Measurements from ENCODE around the gene NCF4. TPM values are rescaled to one million over a fixed set of nuclear protein-coding genes. Genes with fewer than 3 reads are reported as not detected.

NCF4 gene
- total and polyA plus RNA-seq, 2 of the 4 experiments (the other 2 are of a cell fraction) = not detected

GRCh38 chr22:36850056-36850455 is 10.8 kb upstream of the NCF4 start:
- in situ Hi-C loops (cut with MboI; ENCODE audit: low sequenced_read_pairs) = no loop called here
- ATAC-seq (ENCODE audit: low read depth) = no peak

More at GRCh38 chr22:36850056-36850455, 10.8 kb upstream of the NCF4 start:
- H4K20me1 ChIP-seq (ENCODE audit: insufficient read depth, low read length) = no peaks in the 10 kb centered on the region
- H3K9ac ChIP-seq (ENCODE audit: low read depth, low read length) = no peak overlapping the region
- H2AFZ ChIP-seq (replicated peaks; ENCODE audit: low read length, poor library complexity) = no peak overlapping the region
- no peaks in the 10 kb centered on the region for H3K79me1 ChIP-seq (ENCODE audit: low read depth in 1 of 2, low read length in 2 of 2)
- H3K4me3 ChIP-seq (ENCODE audit: insufficient read depth, low read depth, low read length) = no peak overlapping the region
- no peak overlapping the region for H2BK20ac ChIP-seq (ENCODE audit: low read depth, low read length)
- H4K8ac ChIP-seq (ENCODE audit: low read depth in 2 of 2, low read length in 2 of 2) = no peak overlapping the region
- dilution Hi-C loops (cut with HindIII; ENCODE audit: low sequenced_read_pairs, unreplicated experiment) (no loop called here), intact Hi-C loops (cut with micrococcal nuclease) (no loop called here)
- no peak overlapping the region for H2AK9ac ChIP-seq (replicated peaks; ENCODE audit: low read depth, low read length, poor library complexity)
- H3K56ac ChIP-seq (ENCODE audit: extremely low read depth, insufficient read depth, low read length) = no peak overlapping the region
- no peak overlapping the region for H2BK120ac ChIP-seq (ENCODE audit: low read depth, low read length)
- no peaks in the 10 kb centered on the region for H3K9me1 ChIP-seq (ENCODE audit: insufficient read depth, low read length)
- ChIA-PET POLR2A (ENCODE audit: unreplicated experiment) (no interaction called here), CTCF (no interaction called here)
- H2BK15ac ChIP-seq (ENCODE audit: low read depth, low read length) = no peak overlapping the region
- no peak overlapping the region for H3K4ac ChIP-seq (ENCODE audit: low read depth, low read length)
- H3K9me3 ChIP-seq (ENCODE audit: control insufficient read depth, insufficient read depth, low read length) = peaks cover 2% of the 10 kb centered on the region
- no peak overlapping the region for H3K18ac ChIP-seq (ENCODE audit: low read depth, low read length)
- H2BK5ac ChIP-seq (ENCODE audit: low read depth, low read length, poor library complexity, severe bottlenecking) = no peak overlapping the region
- no peak overlapping the region for H2AK5ac ChIP-seq (ENCODE audit: low read depth, low read length)
- no peak overlapping the region for H3K4me2 ChIP-seq (ENCODE audit: low read depth, low read length)
- H3K23ac ChIP-seq (ENCODE audit: low read depth, low read length) = no peak overlapping the region
- no peak overlapping the region for H3K27ac ChIP-seq (ENCODE audit: insufficient read depth, low read length)
- no peak overlapping the region for H4K5ac ChIP-seq (ENCODE audit: low read depth, low read length)
- H3K27me3 ChIP-seq (ENCODE audit: control insufficient read depth, insufficient read depth, low read length) = peaks cover 47% of the 10 kb centered on the region
- no peak overlapping the region for H3K14ac ChIP-seq (replicated peaks; ENCODE audit: low read depth, low read length)
- 43% methylated on average over 5 of the region's 14 CpGs; no CpG with 5 or more reads in 1 of the 2 experiments for WGBS, 2 experiments (ENCODE audit: extremely low coverage in 2 of 2, insufficient read length in 1 of 2)
- no peaks in the 10 kb centered on the region for H3K4me1 ChIP-seq (ENCODE audit: control insufficient read depth, insufficient read depth, low read length)
- H4K91ac ChIP-seq (ENCODE audit: insufficient read depth, low read depth, low read length) = no peak overlapping the region
- no peak for DNase-seq
- no TSS peak for BruUV-seq (replicated peaks)
- no peak for TF ChIP-seq RCOR1 (IDR thresholded peaks at IDR 0.05; ENCODE audit: insufficient replicate concordance, low read length)
- TF ChIP-seq ELK1 (IDR thresholded peaks at IDR 0.05; ENCODE audit: borderline replicate concordance, low read depth, low read length) = no peak
- no peak for TF ChIP-seq FOS (IDR thresholded peaks at IDR 0.05; ENCODE audit: low read depth, low read length)
- TF ChIP-seq SMC3 (IDR thresholded peaks at IDR 0.05; ENCODE audit: low read depth, low read length) = no peak
- TF ChIP-seq CHD1 (IDR thresholded peaks at IDR 0.05; ENCODE audit: low read depth, low read length) = no peak
- no peaks in the 10 kb centered on the region for H3K36me3 ChIP-seq (ENCODE audit: control insufficient read depth, insufficient read depth, low read length)

All from IMR-90 (cell line).